ENCODE measurements around the gene GOLPH3. TPM values are rescaled to one million over a fixed set of nuclear protein-coding genes. Genes with fewer than 3 reads are reported as not detected.

Gene GOLPH3
- polyA plus RNA-seq, 4 donors, result 53.0 to 93.2 (median 74.4) TPM

Other genes with a start within 250 kb of the GOLPH3 start
- gene MTMR12, start 138.6 kb upstream of the GOLPH3 start, polyA plus RNA-seq, result 10 to 100 TPM in 2 of 4 donors, 1 to 10 TPM in 2; 5.9 to 19.2 (median 9.6) TPM

All from small intestine (tissue), 4 donors.